Left hindlimb (tissue), 1 donor: ENCODE measurements around the gene SCAF11.
"Not testable (repeated sequence)": the region's sequence is repeated elsewhere in the genome, so short reads cannot be mapped to it uniquely, and the experiment has no call there.

Experiments used
- DNase-seq: peaks from one replicate; pipeline ENCODE4 v3.0.0-alpha.2; 2018

Gene SCAF11

GRCh38 chr12:45990468-45991283 is at the start of gene SCAF11:
Gene SCAF11 (minus strand): TSS chr12:45990574. CDS start chr12:45964167, 26,407 bp downstream.
- peak; percentile 100 for DNase-seq

GRCh38 chr12:46037066-46037465 is 46.7 kb upstream of the SCAF11 start:
- not testable (repeated sequence) for DNase-seq

GRCh38 chr12:46027172-46027571 is 36.8 kb upstream of the SCAF11 start:
- DNase-seq, result no peak

GRCh38 chr12:46024099-46024498 is 33.7 kb upstream of the SCAF11 start:
- DNase-seq, result no peak

- no peak for DNase-seq
These were observed 30.4 kb upstream of the SCAF11 start for GRCh38 chr12:46020768-46021167.

- DNase-seq, result not testable (repeated sequence)
These were observed 28.3 kb upstream of the SCAF11 start for GRCh38 chr12:46018712-46019111.

GRCh38 chr12:46017866-46018375 is 27.5 kb upstream of the SCAF11 start:
- not testable (repeated sequence) for DNase-seq

- no peak for DNase-seq
These were observed 15.4 kb upstream of the SCAF11 start for GRCh38 chr12:46005823-46006222.

- DNase-seq, result no peak
These were observed 14.9 kb upstream of the SCAF11 start for GRCh38 chr12:46005151-46005797.

- no peak for DNase-seq
These were observed 14.3 kb upstream of the SCAF11 start for GRCh38 chr12:46004715-46005114.

GRCh38 chr12:46000076-46000475 is 9.7 kb upstream of the SCAF11 start:
- DNase-seq, result not testable (repeated sequence)

GRCh38 chr12:45994736-45995135 is 4.4 kb upstream of the SCAF11 start:
- no peak for DNase-seq

- DNase-seq, result peak; percentile 85
These were observed 1.2 kb upstream of the SCAF11 start for GRCh38 chr12:45991284-45992249.

- DNase-seq, result peak; percentile 82
These were observed 480 bp downstream of the SCAF11 start for GRCh38 chr12:45989721-45990467.

- DNase-seq, result no peak
These were observed 1.1 kb downstream of the SCAF11 start for GRCh38 chr12:45989287-45989686.

GRCh38 chr12:45988264-45988663 is 2.1 kb downstream of the SCAF11 start:
- no peak for DNase-seq

GRCh38 chr12:45987340-45987727 is 3.0 kb downstream of the SCAF11 start:
- no peak for DNase-seq

- no peak for DNase-seq
These were observed 3.6 kb downstream of the SCAF11 start for GRCh38 chr12:45986641-45987339.

- DNase-seq, result no peak
These were observed 9.1 kb downstream of the SCAF11 start for GRCh38 chr12:45981075-45981837.

- no peak for DNase-seq
These were observed 9.8 kb downstream of the SCAF11 start for GRCh38 chr12:45980540-45980939.

- no peak for DNase-seq
These were observed 12.3 kb downstream of the SCAF11 start for GRCh38 chr12:45978108-45978507.
